Fibroblast of the aortic adventitia (primary cell): ENCODE data around the gene PCLO. TPM values are rescaled to one million over a fixed set of nuclear protein-coding genes. Genes with fewer than 3 reads are reported as not detected.

Experiments
- DNase-seq: peaks from one replicate; pipeline ENCODE4 v3.0.0-alpha.2; 2010; ENCODE audit warnings: low read depth
- H3K4me3 ChIP-seq: 2 replicates; pipeline ENCODE4 v1.5.1; 2011; ENCODE audit warnings: low read depth, mild to moderate bottlenecking, control low read depth, low read length, moderate library complexity
- CTCF ChIP-seq: IDR thresholded peaks from 2 replicates; pipeline ENCODE4 v1.5.1; 2011; ENCODE audit warnings: mild to moderate bottlenecking, low read length, control low read depth, inconsistent platforms; ENCODE audit not compliant: insufficient read depth
- total RNA-seq: library from RNA; depleted of rRNA; stranded (reverse); fragments of >200 nt; gene quantifications from 2 replicates; pipeline ENCODE4 v1.2.3, GENCODE V29; 2012; ENCODE audit warnings: low replicate concordance

The PCLO gene
- total RNA-seq, 1 donor, result 0.36 TPM

- TF ChIP-seq CTCF, result peak; percentile 83
- H3K4me3 ChIP-seq, result no peak overlapping the region
- peak; percentile 68 for DNase-seq
These were observed 422.3 kb downstream of the PCLO start for GRCh38 chr7:82740246-82740848.

- H3K4me3 ChIP-seq, result no peak overlapping the region
- no peak for DNase-seq
- TF ChIP-seq CTCF, result no peak
These were observed 426.1 kb downstream of the PCLO start for GRCh38 chr7:82736633-82737032.

GRCh38 chr7:82732677-82733076 is 430.0 kb downstream of the PCLO start:
- TF ChIP-seq CTCF, result no peak
- no peak overlapping the region for H3K4me3 ChIP-seq
- no peak for DNase-seq

GRCh38 chr7:82729172-82730030 is 433.3 kb downstream of the PCLO start:
- peak; percentile 63 for DNase-seq
- TF ChIP-seq CTCF, result peak; percentile 71
- no peak overlapping the region for H3K4me3 ChIP-seq

- no peak overlapping the region for H3K4me3 ChIP-seq
- TF ChIP-seq CTCF, result no peak
- no peak for DNase-seq
These were observed 436.5 kb downstream of the PCLO start for GRCh38 chr7:82726038-82726800.

GRCh38 chr7:82723411-82723810 is 439.3 kb downstream of the PCLO start:
- H3K4me3 ChIP-seq, result no peak overlapping the region
- TF ChIP-seq CTCF, result no peak
- peak; percentile 2 for DNase-seq
